A549 treated with Hydrocortisone at 1 μM for 4 hours (cell line): ENCODE measurements around the gene PLEKHD1. TPM values are rescaled to one million over a fixed set of nuclear protein-coding genes. Genes with fewer than 3 reads are reported as not detected.

ENCODE experiments used
- total RNA-seq: library from RNA; stranded (reverse); fragments of 200-300 nt; extraction: Qiagen RNA extraction; gene quantifications from 5 replicates; pipeline ENCODE4 v1.2.3, GENCODE V29; 2022

The PLEKHD1 gene
- 0.02 to 0.07 TPM (median 0.03 TPM) in 5 replicates for total RNA-seq

DNA sequence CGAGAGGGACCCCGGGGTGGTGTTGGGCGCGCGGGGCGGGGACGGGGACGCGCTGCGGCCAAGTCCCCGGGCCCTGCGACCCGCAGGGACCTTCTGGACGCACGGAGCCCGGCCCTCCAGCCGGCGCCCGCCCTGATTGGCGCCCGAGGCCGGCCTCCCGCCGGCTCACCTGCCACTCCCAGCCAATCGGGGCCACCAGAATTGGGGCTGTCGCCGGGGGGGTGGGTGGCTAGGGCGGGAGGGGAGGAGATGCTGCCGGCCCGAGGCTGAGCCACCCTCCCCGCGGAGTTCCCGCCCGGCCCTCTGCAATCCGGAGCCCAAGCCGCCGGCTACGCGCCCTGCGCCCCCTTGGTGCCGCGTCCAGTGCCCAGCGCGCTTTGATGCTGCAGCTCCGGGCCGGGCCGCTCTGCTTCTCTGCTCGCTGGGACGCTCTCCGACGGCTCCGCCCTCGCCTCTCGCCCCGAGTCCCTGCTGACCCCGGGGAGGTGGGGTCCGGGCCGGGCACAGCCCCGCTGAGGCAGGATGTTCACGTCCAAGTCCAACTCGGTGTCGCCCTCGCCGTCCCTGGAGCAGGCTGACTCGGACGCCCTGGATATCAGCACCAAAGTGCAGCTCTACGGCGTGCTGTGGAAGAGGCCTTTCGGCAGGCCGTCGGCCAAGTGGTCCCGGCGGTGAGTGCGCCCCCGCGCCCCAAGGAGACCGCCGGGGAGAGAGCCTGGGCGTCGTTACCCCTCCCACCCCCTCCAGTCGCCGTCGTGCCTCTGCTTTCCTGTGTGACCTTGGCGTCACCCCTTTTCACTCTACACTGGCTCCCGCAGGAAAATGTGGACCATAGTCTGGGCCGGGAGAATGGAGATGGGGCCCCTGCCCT lies at the start of gene PLEKHD1:
PLEKHD1 (plus strand) TSS at position 285 of the 871 bp plus-strand sequence; CDS start at position 523, 238 bp downstream.

DNA sequence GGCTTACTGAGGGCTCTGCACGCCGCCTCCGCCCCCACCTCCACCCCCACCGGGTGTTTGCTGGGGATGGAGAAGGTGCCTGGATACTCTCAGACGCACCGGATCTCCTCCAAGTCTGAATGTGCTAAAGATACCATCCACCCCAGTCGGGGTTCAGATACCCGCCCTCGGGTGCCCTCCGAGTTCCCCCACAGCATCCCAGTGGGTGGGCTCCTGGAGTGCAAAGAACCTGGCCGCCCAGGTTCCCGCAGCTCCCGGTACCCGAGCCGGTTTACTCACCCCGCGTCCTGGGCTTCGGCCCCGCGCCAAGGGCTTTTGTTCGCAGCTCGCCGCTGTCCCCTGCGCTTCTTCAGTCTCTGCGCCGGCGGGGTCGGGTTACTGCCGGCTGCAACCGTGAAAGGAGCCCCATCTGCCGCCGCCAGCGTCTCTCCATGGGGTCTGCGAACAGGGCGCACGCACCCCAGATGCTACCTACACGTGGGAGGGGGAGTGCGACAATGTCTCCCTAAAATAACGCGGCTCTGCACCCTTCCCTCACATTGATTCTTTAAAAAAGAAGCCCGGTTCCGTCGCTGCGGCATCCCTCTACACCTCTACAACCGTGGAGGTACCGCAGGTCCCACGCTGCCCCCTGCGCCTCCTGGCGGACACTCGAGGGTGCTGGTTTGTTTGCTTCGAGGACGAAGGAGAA lies 89.9 kb downstream of the PLEKHD1 start, which contains the start of gene CCDC177:
CCDC177 (minus strand) TSS at position 609 of the 691 bp plus-strand sequence. CDS start 1,249 bp downstream, outside the sequence.

Other genes with a start within 250 kb of the PLEKHD1 start
- 2.2 to 4.1 TPM (median 3.3 TPM) in 5 replicates for gene GALNT16, start 224.6 kb upstream of the PLEKHD1 start, total RNA-seq
- 303 to 347 TPM (median 338 TPM) in 5 replicates for gene ERH, start 86.4 kb upstream of the PLEKHD1 start, total RNA-seq
- 35.6 to 50.2 TPM (median 40.4 TPM) in 5 replicates for gene SLC39A9, start 86.0 kb upstream of the PLEKHD1 start, total RNA-seq
- gene CCDC177, start 90.1 kb downstream of the PLEKHD1 start, total RNA-seq = 0.02 to 0.06 TPM (median 0.04 TPM) in 4 of 5 replicates, not detected in the other
- 6.4 to 8.4 TPM (median 6.9 TPM) in 5 replicates for gene SUSD6, start 126.9 kb downstream of the PLEKHD1 start, total RNA-seq